Measurements from ENCODE around the gene TOP3B.

GRCh38 chr22:21921184-21921721 lies 61.3 kb downstream of the TOP3B start:
- no peak for TF ChIP-seq POLR2AphosphoS5 (IDR thresholded peaks at IDR 0.05)
- TF ChIP-seq POLR2A (IDR thresholded peaks at IDR 0.05): no peak
- no peak for TF ChIP-seq EP300 (IDR thresholded peaks at IDR 0.05)
- no peak for TF ChIP-seq CTCF (IDR thresholded peaks at IDR 0.05)
